NCI-H2227 (cell line): ENCODE measurements around the gene PRKAR2A.
"Not testable (repeated sequence)": the region's sequence is repeated elsewhere in the genome, so short reads cannot be mapped to it uniquely, and the experiment has no call there.

Source experiments
- DNase-seq: peaks from one replicate; lab custom pipeline; 2025; ENCODE audit not compliant: unreplicated experiment; lab: John Stamatoyannopoulos, UW

PRKAR2A gene

DNA sequence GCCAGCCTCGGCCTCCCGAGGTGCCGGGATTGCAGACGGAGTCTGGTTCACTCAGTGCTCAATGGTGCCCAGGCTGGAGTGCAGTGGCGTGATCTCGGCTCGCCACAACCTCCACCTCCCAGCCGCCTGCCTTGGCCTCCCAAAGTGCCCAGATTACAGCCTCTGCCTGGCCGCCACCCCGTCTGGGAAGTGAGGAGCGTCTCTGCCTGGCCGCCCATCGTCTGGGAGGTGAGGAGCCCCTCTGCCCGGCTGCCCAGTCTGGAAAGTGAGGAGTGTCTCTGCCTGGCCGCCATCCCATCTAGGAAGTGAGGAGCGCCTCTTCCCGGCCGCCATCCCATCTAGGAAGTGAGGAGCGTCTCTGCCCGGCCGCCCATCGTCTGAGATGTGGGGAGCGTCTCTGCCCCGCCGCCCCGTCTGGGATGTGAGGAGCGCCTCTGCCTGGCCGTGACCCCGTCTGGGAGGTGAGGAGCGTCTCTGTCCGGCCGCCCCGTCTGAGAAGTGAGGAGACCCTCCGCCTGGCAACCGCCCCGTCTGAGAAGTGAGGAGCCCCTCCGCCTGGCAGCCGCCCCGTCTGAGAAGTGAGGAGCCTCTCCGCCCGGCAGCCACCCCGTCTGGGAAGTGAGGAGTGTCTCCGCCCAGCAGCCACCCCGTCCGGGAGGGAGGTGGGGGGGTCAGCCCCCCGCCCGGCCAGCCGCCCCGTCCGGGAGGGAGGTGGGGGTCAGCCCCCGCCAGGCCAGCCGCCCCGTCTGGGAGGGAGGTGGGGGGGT is 113.7 kb downstream of the PRKAR2A start:
- DNase-seq = not testable (repeated sequence)

DNA sequence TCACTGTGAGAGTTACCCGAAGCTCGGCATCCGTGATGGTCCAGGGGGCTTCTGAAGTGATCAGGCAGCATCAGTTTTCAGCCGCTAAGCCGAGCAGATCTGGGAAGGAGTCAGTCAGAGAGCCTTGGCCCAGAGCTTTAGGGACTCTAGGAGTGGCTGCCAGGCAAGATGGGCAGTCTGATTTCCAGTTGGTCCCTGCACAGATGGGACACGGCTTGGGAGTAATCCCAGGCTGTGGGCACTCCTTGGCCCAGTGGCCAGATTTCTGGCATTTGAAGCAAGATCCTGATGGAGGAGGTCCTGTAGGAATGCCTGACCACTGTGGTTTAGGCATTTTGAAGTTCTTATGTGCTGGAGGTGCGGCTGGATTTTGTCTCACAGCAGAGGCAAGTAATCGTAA is 120.2 kb downstream of the PRKAR2A start:
- no peak for DNase-seq

DNA sequence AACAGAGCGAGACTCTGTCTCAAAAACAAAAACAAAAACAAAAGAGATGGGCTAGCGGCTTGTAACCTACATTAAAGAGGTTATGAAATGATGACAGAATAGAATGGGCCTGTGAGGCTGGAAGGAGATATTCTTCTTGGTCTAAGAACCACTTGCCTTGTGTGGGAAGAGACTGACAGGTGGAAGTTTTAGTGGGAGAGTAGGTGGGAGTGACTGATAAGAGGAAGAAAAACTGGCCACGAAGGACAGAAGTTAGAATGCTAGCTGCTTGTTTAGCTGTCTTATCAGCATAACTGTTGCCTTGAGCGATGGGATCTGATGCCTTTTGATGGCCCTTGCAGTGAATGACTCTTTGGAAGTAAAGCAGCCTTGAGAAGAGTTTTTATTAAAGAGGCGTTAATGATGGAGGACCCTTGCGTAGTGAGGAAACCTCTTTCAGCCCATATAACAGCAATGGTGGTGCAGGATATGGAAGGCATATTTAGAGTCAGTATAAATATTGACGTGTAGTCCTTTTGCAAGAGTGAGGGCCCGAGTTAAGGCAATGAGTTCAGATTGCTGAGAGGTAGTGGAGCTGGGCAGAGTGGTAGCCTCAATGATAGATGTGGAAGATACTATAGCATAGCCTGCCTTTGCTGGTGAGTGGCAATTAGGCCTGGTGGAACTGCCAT is 122.4 kb downstream of the PRKAR2A start:
- DNase-seq = not testable (repeated sequence)

DNA sequence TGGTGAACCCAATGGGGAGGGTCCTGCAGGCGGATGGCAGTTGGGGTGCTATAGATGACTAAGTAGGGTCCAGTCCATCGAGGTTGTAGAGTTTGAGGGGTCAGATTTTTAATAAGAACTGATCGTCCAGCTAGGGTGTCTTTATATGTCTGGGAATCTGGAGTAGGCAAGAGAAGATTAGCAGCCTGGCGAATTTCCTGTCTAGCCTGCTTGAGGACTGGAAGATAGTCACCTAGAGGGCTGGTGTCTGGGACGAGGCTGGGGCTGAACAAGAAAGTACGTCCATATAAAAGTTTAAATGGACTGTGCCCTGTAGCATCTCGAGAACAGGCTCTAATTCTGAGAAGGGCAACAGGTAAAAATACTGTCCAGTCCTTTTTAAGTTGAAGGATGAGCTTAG is 123.9 kb downstream of the PRKAR2A start:
- no peak for DNase-seq

DNA sequence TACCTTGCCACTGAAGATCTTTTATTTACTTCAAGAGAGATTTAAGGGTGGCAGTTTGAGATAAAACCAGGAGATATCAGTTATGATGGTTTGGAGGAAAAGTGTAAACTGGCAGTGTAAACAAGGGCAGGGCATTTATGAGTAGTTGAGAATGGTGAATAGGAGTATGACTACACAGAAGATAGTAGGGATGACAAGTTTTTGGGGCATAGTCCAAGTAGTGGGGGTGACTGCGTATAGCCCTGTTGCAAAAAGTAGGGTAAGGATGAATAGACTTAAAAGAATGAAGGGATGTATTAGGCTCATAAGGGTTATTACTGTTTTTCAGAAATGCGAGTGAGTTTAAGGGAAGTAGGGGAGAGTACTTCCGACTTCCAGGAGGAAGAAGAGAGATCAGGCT is 124.4 kb downstream of the PRKAR2A start:
- not testable (repeated sequence) for DNase-seq

DNA sequence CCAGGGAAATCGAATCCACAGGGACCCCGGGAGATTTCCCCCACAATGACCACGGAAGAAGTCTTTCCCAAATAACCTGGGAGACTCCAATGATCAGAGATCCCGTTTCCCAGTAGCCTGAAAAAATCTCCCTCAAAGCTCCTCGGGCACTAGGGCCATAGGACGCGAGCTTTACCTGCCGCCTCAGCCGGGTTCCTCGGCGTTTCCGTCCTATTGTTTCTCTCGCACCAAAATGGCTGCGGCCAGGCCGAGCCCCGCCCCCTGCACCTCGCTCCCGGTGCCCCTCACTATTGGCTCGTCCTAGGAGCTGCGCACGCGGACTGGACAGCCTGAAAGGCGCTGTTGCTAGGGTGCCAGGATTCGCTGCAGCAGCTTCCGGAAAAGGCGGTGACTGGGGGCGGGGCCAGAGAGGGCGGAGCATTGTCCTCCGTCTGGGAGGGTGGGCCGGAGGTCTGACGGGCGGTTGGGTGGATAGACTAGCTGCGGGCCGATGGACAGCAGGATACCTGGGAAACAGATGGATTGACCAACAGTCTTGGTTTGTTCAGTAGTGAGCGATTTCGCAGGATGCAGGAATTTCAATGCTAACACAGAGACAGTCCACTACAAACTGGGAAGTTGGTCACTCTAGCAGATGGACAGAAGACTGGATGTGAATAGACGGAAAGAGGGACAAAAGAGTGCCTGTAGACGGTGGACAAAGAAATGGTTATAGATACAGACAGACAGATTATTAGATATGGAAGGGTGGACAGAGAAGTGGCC is 130.5 kb downstream of the PRKAR2A start, which contains the start of gene IP6K2:
Gene IP6K2, minus strand, starts transcription at position 240 of the 765 bp plus-strand sequence. CDS start 21,930 bp downstream, outside the sequence.
- peak; percentile 97 for DNase-seq

DNA sequence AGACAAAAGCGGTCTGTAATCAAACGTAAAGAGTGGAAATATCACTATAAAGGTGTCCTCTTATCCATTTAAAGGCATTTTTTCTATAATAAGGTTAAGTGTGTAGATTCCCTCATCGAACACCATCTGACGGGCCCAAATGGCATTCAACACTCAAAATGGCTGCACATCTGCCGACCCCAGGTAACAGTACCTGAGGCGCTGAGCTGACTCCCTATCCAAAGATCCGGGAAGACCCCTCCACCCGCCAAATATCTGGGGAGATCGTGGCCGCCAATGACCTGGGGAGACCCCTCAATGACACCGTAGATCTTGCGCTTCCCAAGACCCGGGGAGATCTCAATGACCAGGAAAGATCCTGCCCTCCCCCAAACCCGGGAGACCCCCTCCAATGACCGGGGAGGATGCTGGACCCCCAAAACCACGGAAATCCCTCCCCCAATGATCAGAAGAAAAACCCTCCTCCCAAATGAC is 131.1 kb downstream of the PRKAR2A start:
- no peak for DNase-seq

DNA sequence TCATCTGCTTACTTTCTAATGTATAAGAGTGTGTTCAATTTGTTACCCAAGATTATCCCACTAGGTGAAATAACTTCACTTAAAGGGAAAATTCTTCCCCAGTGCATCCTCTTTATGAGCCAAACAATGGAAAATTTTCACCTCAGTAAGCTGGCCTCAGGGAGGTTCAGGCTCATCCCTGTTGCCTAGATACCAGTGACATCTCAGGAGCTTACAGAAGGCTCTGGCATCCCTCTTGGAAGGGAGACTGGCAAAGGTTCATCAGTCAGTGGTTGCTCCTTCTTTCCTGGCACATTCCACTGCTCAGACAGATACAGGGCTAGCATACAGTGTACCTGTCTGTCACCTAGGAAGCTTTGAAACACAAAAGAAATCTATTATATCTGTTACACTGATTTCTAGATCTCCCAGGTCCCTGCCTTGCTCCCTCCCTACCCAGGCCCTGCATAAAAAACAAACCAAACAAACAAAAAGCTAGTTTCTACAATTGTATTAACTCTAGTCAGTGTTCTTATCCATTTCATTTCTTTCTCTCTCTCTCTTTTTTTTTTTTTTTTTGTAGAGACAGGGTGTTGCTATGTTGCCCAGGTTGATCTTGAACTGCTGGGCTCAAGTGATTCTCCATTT is 132.4 kb downstream of the PRKAR2A start:
- peak; percentile 63 for DNase-seq

DNA sequence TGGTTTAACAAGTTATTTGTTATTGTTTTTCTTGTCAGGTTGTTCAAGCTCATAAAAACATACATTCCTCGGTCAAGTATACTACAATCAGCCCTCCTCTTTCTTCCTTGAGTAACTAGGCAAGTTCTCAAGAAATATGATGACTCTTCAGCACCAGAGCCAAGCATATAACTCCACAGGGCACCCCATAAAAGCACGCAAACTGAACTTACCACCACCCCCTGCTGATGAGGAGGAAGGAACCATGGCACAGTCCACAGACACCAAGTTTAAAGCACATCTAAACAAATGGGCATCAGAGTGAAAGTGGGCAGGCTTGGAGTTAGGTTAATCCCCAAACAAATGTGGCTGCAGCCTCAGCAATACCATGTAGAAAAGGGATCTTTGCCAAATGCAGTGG is 135.9 kb downstream of the PRKAR2A start:
- no peak for DNase-seq

DNA sequence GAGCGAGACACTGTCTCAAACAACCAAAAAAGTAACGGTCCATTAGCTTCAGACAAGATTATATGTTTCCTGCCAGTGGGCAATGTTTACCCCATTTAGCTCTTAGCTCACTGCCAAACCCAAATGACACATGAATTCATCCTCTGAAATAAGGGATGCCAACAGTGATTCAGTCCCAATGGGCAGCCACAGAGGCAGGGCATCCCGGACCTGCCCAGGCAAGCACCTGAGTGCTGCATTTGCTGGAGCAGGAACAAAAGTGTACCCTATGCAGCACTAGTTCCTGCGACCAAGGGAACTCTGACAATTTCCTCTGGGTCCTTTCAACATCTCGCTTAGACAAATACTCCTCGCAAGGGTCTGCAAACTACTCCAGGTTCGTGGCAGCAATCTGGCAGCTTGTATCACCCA is 138.6 kb downstream of the PRKAR2A start:
- no peak for DNase-seq

DNA sequence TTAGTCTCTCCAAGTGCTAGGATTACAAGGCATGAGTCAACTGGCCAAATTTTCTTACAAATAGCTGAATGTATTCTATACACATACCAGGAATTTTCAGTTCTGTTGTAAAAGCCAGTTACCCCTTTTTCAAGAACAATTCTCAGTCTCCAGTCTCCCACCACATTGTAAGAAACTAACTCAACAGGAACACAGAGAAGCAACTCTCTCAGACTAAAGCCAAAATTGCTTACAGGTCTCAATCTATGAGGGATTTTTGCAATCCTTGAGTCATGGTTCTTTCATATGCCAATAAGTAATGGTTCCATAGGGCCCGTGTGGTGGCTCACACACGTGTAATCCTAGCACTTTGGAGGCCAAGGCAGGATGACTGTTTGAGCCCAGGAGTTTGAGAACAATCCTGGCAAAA is 139.2 kb downstream of the PRKAR2A start:
- no peak for DNase-seq

DNA sequence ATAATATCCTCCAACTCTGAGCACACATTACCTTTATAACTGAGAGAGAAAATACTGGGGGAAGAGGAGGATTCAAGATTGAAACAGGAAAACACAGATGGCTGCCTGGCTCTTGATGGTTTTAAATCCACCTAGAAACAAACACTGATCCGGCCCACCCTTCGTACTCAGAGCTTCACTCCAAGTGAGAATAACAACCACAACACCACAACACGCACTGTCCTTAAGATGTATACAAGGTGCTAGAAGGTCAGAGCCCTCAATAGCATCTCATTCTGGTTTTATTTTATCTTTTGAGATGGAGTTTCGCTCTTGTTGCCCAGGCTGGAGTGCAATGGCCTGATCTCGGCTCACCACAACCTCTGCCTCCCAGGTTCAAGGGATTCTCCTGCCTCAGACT is 140.5 kb downstream of the PRKAR2A start:
- no peak for DNase-seq

DNA sequence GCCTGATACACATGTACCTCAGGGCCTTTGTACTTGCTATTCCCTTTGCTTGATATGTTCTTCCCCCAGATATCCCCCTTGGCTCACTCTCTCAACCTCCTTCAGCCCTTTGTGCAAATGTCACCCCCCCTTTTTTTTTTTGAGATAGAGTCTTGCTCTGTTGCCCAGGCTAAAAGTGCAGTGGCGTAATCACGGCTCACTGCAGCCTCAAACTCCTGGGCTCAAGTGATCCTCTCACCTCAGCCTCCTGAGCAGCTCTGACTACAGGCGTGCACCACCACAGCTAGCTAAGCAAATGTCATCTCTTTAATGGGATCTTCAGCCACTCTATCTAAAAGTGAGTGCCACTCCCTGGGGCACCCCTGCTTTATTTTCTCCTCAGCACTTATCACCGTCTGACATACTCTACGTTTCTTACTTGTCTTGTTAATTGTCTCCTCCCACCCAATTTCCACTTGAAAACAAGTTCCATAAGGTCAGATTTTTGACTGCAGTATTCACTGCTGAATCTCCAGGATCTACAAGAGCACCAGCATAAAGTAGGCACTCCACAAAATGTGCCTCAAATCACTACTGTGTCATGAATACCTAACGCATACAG is 145.3 kb downstream of the PRKAR2A start:
- DNase-seq = no peak

DNA sequence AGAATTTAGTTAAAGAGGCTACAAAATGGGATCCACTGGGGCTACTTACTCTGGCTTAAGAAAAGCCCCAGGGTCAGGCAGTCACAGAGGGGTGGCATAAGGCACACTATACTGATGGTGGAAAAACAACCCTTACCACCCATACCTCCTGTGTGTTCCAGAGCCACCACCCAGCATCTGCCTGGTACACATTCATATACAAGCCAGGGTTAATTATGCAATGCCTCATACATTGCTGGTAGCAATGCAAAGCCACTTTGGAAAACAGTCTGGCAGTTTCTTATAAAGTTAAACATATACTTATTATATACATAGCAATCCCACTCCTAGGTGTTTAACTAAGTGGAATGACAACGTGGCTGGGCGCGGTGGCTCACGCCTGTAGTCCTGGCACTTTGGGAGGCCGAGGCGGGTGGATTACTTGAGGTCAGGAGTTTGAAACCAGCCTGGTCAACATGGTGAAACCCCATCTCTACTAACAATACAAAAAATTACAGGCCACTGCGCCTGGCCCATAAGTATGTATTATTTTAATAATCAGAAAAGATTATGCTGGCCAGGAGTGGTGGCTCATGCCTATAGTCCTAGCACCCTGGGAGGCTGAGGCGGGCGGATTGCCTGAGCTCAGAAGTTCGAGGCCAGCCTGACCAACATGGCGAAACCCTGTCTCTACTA is 146.8 kb downstream of the PRKAR2A start:
- no peak for DNase-seq

DNA sequence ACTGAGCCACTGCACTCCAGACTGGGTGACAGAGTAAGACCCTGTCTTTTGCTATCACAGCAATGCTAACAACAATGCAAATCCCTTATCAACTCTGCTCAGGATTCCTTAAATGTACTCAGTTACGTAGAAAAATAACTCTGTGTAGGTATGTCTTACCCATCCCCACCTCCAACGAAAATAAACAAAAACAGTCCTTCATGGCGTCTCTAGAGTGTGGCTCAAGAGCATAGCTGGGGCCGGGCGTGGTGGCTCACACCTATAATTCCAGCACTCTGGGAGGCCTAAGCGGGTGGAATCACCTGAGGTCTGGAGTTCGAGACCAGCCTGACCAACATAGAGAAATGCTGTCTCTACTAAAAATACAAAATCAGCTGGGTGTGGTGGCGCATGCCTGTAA is 148.8 kb downstream of the PRKAR2A start:
- no peak for DNase-seq

DNA sequence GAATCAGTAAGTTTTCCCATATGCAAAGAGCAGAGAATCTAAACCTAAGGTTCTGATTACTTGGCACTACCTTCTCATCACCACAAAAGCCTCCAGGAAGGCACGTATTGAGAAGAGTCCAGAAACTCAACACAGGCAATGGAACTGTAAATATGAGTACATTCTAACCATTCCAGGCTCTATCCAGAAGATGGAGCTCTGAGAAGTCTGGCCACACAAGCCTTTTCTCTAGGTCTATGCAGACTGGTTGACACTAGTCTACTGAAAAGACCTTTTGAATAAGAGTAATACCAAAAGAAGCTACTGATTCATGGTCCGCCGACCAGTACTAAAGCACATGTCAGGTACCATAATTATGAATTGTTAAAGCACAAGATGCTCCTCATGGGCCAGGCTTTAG is 149.7 kb downstream of the PRKAR2A start:
- DNase-seq = no peak

DNA sequence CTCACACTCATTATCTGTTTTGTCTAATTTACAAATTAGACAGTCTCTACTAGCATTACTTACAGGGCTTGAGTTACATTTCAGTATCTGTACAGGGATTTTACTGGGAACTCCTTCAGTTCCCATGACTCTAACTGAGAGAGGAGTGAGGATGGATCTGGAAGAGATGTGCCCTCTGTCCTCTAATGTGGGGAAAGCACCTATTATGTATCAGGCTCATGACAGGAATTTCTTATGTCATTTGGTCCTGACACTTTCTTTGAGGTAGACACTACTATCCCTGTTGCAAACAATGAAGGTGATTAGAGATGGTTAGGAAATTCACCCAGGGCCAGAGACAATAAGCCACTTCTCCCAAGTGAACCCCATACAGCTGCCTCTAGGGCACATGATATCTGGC is 151.1 kb downstream of the PRKAR2A start:
- no peak for DNase-seq
